HepG2 (cell line): ENCODE measurements around the gene TMEM38B. TPM values are rescaled to one million over a fixed set of nuclear protein-coding genes. Genes with fewer than 3 reads are reported as not detected.

Experiments used
- ARID2 ChIP-seq: sonication (generic); formaldehyde crosslinking; IDR thresholded peaks from 2 replicates; pipeline ENCODE4 v1.8.1; 2022; ENCODE audit warnings: mild to moderate bottlenecking, missing genetic modification reagents, borderline replicate concordance
- ATM ChIP-seq: fragments of 450-650 bp; IDR thresholded peaks from 2 replicates; pipeline ENCODE4 v1.7.1; 2017; ENCODE audit warnings: mild to moderate bottlenecking, borderline replicate concordance
- CAMTA2 ChIP-seq: sonication (generic); formaldehyde crosslinking; IDR thresholded peaks from 2 replicates; pipeline ENCODE4 v1.4.0; 2020; ENCODE audit warnings: mild to moderate bottlenecking, missing genetic modification reagents, borderline replicate concordance
- GPN1 ChIP-seq: sonication (generic); formaldehyde crosslinking; IDR thresholded peaks from 2 replicates; pipeline ENCODE4 v1.5.1; 2020; ENCODE audit warnings: missing genetic modification reagents, borderline replicate concordance
- HOXA7 ChIP-seq: sonication (generic); formaldehyde crosslinking; IDR thresholded peaks from 2 replicates; pipeline ENCODE4 v1.8.1; 2022; ENCODE audit warnings: mild to moderate bottlenecking, missing genetic modification reagents, moderate library complexity
- JUND ChIP-seq: sonication (generic); formaldehyde crosslinking; IDR thresholded peaks from 2 replicates; pipeline ENCODE4 v1.8.0; 2022; ENCODE audit warnings: mild to moderate bottlenecking, missing genetic modification reagents
- NFIC ChIP-seq: IDR thresholded peaks from 2 replicates; pipeline ENCODE4 v1.6.1; 2012; ENCODE audit warnings: mild to moderate bottlenecking, low read length, inconsistent platforms
- STAT5B ChIP-seq: sonication (generic); formaldehyde crosslinking; IDR thresholded peaks from 2 replicates; pipeline ENCODE4 v1.4.0; 2020; ENCODE audit warnings: missing genetic modification reagents
- SUZ12 ChIP-seq: fragments of 150-350 bp; IDR thresholded peaks from 2 replicates; pipeline ENCODE4 v1.6.1; 2014; ENCODE audit warnings: low read depth, low read length
- TEAD3 ChIP-seq: optimal IDR thresholded peaks from 2 replicates; pipeline ENCODE3; 2016; ENCODE audit warnings: borderline replicate concordance
- TMF1 ChIP-seq: sonication (generic); formaldehyde crosslinking; IDR thresholded peaks from 2 replicates; pipeline ENCODE4 v1.8.1; 2022; ENCODE audit warnings: low read depth, missing genetic modification reagents
- YEATS4 ChIP-seq: sonication (generic); formaldehyde crosslinking; IDR thresholded peaks from 2 replicates; pipeline ENCODE4 v1.4.0; 2020; ENCODE audit warnings: missing genetic modification reagents, borderline replicate concordance
- ZBTB42 ChIP-seq: sonication (generic); formaldehyde crosslinking; IDR thresholded peaks from 2 replicates; pipeline ENCODE4 v1.5.0; 2020; ENCODE audit warnings: mild to moderate bottlenecking, missing genetic modification reagents
- ZNF263 ChIP-seq: sonication (generic); formaldehyde crosslinking; IDR thresholded peaks from 2 replicates; pipeline ENCODE4 v1.4.0; 2020; ENCODE audit warnings: missing genetic modification reagents
- ZSCAN30 ChIP-seq: sonication (generic); formaldehyde crosslinking; IDR thresholded peaks from 2 replicates; pipeline ENCODE4 v1.5.0; 2020; ENCODE audit warnings: mild to moderate bottlenecking, missing genetic modification reagents
- polyA plus RNA-seq, 8 experiments: library from polyadenylated mRNA; depleted of rRNA in 3 of 8; stranded (reverse) in 7 of 8; unstranded in 1 of 8; fragments of >200 nt; fragmentation: Illumina TruSeq in 4 of 8; extraction: Trizol in 4 of 8; gene quantifications; 2 replicates each; pipeline versions ENCODE4 v1.2.1 to v1.2.3, GENCODE V29; 2011 to 2016; ENCODE audit warnings: low read depth in 4 of 8, missing spikeins in 1 of 8, mixed read lengths in 1 of 8; ENCODE audit not compliant: insufficient read depth in 1 of 8
- total RNA-seq, 5 experiments: library from RNA; depleted of rRNA; stranded (reverse); fragments of >200 nt; fragmentation: Illumina TruSeq; extraction: Trizol; gene quantifications; 2 replicates each; pipeline ENCODE4 v1.2.3, GENCODE V29; 2016; ENCODE audit warnings: low read depth in 1 of 5
- TF ChIP-seq, protein P1 (sequence below): sonication (generic); formaldehyde crosslinking; IDR thresholded peaks from 2 replicates; pipeline ENCODE4 v1.5.0; 2020; ENCODE audit warnings: mild to moderate bottlenecking, missing genetic modification reagents, borderline replicate concordance
- TF ChIP-seq, protein P2 (sequence below): sonication (generic); formaldehyde crosslinking; IDR thresholded peaks from 2 replicates; pipeline ENCODE4 v1.9.0; 2021; ENCODE audit warnings: missing genetic modification reagents, borderline replicate concordance
- TF ChIP-seq, protein P3 (sequence below): sonication (generic); formaldehyde crosslinking; IDR thresholded peaks from 2 replicates; pipeline ENCODE4 v1.5.0; 2020; ENCODE audit warnings: mild to moderate bottlenecking, missing genetic modification reagents

Gene TMEM38B
- total and polyA plus RNA-seq, 2 of the 13 experiments (the other 11 are each of a cell fraction or from before 2014, with no cell fraction given): 13.4 to 32.4 TPM

- TF ChIP-seq, protein P1, sequence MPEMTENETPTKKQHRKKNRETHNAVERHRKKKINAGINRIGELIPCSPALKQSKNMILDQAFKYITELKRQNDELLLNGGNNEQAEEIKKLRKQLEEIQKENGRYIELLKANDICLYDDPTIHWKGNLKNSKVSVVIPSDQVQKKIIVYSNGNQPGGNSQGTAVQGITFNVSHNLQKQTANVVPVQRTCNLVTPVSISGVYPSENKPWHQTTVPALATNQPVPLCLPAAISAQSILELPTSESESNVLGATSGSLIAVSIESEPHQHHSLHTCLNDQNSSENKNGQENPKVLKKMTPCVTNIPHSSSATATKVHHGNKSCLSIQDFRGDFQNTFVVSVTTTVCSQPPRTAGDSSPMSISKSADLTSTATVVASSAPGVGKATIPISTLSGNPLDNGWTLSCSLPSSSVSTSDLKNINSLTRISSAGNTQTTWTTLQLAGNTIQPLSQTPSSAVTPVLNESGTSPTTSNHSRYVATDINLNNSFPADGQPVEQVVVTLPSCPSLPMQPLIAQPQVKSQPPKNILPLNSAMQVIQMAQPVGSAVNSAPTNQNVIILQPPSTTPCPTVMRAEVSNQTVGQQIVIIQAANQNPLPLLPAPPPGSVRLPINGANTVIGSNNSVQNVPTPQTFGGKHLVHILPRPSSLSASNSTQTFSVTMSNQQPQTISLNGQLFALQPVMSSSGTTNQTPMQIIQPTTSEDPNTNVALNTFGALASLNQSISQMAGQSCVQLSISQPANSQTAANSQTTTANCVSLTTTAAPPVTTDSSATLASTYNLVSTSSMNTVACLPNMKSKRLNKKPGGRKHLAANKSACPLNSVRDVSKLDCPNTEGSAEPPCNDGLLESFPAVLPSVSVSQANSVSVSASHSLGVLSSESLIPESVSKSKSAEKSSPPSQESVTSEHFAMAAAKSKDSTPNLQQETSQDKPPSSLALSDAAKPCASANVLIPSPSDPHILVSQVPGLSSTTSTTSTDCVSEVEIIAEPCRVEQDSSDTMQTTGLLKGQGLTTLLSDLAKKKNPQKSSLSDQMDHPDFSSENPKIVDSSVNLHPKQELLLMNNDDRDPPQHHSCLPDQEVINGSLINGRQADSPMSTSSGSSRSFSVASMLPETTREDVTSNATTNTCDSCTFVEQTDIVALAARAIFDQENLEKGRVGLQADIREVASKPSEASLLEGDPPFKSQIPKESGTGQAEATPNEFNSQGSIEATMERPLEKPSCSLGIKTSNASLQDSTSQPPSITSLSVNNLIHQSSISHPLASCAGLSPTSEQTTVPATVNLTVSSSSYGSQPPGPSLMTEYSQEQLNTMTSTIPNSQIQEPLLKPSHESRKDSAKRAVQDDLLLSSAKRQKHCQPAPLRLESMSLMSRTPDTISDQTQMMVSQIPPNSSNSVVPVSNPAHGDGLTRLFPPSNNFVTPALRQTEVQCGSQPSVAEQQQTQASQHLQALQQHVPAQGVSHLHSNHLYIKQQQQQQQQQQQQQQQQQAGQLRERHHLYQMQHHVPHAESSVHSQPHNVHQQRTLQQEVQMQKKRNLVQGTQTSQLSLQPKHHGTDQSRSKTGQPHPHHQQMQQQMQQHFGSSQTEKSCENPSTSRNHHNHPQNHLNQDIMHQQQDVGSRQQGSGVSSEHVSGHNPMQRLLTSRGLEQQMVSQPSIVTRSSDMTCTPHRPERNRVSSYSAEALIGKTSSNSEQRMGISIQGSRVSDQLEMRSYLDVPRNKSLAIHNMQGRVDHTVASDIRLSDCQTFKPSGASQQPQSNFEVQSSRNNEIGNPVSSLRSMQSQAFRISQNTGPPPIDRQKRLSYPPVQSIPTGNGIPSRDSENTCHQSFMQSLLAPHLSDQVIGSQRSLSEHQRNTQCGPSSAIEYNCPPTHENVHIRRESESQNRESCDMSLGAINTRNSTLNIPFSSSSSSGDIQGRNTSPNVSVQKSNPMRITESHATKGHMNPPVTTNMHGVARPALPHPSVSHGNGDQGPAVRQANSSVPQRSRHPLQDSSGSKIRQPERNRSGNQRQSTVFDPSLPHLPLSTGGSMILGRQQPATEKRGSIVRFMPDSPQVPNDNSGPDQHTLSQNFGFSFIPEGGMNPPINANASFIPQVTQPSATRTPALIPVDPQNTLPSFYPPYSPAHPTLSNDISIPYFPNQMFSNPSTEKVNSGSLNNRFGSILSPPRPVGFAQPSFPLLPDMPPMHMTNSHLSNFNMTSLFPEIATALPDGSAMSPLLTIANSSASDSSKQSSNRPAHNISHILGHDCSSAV: no peak
- TF ChIP-seq, protein P2, sequence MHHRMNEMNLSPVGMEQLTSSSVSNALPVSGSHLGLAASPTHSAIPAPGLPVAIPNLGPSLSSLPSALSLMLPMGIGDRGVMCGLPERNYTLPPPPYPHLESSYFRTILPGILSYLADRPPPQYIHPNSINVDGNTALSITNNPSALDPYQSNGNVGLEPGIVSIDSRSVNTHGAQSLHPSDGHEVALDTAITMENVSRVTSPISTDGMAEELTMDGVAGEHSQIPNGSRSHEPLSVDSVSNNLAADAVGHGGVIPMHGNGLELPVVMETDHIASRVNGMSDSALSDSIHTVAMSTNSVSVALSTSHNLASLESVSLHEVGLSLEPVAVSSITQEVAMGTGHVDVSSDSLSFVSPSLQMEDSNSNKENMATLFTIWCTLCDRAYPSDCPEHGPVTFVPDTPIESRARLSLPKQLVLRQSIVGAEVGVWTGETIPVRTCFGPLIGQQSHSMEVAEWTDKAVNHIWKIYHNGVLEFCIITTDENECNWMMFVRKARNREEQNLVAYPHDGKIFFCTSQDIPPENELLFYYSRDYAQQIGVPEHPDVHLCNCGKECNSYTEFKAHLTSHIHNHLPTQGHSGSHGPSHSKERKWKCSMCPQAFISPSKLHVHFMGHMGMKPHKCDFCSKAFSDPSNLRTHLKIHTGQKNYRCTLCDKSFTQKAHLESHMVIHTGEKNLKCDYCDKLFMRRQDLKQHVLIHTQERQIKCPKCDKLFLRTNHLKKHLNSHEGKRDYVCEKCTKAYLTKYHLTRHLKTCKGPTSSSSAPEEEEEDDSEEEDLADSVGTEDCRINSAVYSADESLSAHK (CRISPR knock-in tag): no peak
- no peak for TF ChIP-seq HOXA7 (CRISPR knock-in tag)
- TF ChIP-seq, protein P3, sequence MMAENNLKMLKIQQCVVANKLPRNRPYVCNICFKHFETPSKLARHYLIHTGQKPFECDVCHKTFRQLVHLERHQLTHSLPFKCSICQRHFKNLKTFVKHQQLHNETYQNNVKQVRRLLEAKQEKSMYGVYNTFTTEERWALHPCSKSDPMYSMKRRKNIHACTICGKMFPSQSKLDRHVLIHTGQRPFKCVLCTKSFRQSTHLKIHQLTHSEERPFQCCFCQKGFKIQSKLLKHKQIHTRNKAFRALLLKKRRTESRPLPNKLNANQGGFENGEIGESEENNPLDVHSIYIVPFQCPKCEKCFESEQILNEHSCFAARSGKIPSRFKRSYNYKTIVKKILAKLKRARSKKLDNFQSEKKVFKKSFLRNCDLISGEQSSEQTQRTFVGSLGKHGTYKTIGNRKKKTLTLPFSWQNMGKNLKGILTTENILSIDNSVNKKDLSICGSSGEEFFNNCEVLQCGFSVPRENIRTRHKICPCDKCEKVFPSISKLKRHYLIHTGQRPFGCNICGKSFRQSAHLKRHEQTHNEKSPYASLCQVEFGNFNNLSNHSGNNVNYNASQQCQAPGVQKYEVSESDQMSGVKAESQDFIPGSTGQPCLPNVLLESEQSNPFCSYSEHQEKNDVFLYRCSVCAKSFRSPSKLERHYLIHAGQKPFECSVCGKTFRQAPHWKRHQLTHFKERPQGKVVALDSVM (CRISPR knock-in tag): no peak
- peak; percentile 98 for TF ChIP-seq ZNF263 (CRISPR knock-in tag)
- peak; percentile 43; the same call in 1 of the 2 replicates for TF ChIP-seq YEATS4 (CRISPR knock-in tag)
- TF ChIP-seq CAMTA2 (CRISPR knock-in tag): no peak
- TF ChIP-seq GPN1 (CRISPR knock-in tag): no peak
- no peak for TF ChIP-seq NFIC
- TF ChIP-seq ARID2 (CRISPR knock-in tag): no peak
- no peak for TF ChIP-seq TEAD3
- no peak for TF ChIP-seq ZSCAN30 (CRISPR knock-in tag)
- no peak for TF ChIP-seq SUZ12
- TF ChIP-seq TMF1 (CRISPR knock-in tag): no peak
- no peak for TF ChIP-seq STAT5B
- no peak for TF ChIP-seq ZBTB42 (CRISPR knock-in tag)
- no peak for TF ChIP-seq ATM
- peak; percentile 30; the same call in 1 of the 2 replicates for TF ChIP-seq JUND (CRISPR knock-in tag)
These were observed 674 bp downstream of the TMEM38B start (continued) for GRCh38 chr9:105694848-105695581.
